ENCODE measurements around the gene EFCAB6.

Gene EFCAB6

DNA sequence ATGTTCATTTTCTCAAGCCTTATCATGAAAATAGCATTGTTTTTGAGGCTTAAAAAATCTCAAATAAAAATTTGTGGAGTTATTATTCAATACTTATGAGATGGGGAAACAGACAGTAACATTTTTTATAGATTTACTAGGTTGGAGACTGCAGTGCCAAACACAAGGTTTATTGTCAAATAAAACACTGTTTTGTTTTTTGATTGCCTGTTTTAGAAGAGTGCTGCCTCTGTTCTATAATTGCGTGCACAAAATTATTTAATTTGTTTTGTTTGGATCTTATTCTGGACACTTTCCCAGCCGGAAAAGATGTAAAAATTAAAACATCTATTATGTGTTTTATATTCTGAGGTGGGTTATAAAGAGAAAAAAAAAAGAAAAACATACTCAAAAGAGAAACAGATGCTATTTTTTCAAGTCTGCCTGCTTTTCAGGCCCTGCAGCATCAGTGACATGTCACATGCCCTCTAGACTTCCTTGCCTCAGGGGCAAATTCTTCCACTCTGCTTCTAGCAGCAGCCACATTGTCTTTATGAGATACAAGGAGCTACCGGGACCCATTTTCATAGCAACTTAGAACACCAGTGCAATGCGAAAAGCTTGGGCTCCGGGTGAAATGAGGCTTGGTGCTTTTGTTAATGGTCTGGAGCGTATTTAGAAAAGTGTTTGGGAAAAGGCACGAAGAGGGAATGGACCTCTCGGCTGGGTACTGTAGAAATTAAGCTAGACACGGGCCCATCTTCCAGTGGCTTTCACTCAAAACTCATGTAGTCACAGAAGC, 77.5 kb downstream of the EFCAB6 start:
- no peak overlapping the region for H3K4me3 ChIP-seq (ENCODE audit: low read depth, low read length)
- TF ChIP-seq, protein P1, sequence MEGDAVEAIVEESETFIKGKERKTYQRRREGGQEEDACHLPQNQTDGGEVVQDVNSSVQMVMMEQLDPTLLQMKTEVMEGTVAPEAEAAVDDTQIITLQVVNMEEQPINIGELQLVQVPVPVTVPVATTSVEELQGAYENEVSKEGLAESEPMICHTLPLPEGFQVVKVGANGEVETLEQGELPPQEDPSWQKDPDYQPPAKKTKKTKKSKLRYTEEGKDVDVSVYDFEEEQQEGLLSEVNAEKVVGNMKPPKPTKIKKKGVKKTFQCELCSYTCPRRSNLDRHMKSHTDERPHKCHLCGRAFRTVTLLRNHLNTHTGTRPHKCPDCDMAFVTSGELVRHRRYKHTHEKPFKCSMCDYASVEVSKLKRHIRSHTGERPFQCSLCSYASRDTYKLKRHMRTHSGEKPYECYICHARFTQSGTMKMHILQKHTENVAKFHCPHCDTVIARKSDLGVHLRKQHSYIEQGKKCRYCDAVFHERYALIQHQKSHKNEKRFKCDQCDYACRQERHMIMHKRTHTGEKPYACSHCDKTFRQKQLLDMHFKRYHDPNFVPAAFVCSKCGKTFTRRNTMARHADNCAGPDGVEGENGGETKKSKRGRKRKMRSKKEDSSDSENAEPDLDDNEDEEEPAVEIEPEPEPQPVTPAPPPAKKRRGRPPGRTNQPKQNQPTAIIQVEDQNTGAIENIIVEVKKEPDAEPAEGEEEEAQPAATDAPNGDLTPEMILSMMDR (IDR thresholded peaks at IDR 0.05; ENCODE audit: low read depth, low read length): no peak
- no peak for DNase-seq (ENCODE audit: low read depth, low spot score)
- in situ Hi-C loops (cut with HindIII; ENCODE audit: low sequenced_read_pairs): no loop called here

DNA sequence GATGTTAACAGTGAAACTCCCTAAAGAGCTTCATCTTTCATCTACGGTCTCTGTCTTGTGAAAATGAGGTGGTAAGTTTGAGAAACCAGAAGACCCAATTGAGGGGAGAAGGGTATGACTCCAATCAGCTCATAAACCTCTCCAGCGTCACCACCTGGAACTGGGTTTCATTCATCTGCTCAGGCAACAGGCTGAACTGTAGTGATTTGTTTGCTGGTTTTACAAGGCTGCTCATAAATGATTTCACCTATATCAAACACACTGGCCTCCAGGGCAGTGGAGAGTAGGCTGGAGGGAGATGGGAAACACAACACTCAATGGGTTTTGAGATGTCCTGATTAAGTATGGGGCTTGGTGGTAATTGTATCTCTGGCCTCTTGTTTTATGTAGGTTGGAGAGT, 79.0 kb downstream of the EFCAB6 start:
- in situ Hi-C loops (cut with HindIII; ENCODE audit: low sequenced_read_pairs): no loop called here
- no peak for DNase-seq (ENCODE audit: low read depth, low spot score)
- TF ChIP-seq, protein P1 (IDR thresholded peaks at IDR 0.05; ENCODE audit: low read depth, low read length): no peak
- H3K4me3 ChIP-seq (ENCODE audit: low read depth, low read length): no peak overlapping the region

DNA sequence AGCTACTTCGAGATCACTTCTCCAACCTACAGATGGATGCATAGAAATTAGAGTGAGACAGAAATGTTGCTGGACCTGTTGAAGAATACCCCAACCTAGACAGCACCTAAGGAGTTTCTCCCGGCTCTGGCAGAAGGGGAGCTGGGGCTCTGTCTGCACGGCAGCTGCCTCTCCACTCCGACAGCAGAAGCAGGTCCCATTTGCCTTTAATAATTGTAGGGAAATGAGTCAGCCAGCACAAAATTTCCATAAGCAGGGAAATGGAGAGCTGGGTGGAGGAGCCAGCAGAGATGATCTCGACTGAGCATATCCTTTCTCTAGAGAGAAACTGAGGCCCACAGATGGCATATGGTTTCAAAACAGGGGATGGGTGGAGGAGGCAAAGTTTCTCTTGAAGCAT, 80.1 kb downstream of the EFCAB6 start:
- no peak for DNase-seq (ENCODE audit: low read depth, low spot score)
- TF ChIP-seq, protein P1 (IDR thresholded peaks at IDR 0.05; ENCODE audit: low read depth, low read length): no peak
- H3K4me3 ChIP-seq (ENCODE audit: low read depth, low read length): no peak overlapping the region
- in situ Hi-C loops (cut with HindIII; ENCODE audit: low sequenced_read_pairs): no loop called here

DNA sequence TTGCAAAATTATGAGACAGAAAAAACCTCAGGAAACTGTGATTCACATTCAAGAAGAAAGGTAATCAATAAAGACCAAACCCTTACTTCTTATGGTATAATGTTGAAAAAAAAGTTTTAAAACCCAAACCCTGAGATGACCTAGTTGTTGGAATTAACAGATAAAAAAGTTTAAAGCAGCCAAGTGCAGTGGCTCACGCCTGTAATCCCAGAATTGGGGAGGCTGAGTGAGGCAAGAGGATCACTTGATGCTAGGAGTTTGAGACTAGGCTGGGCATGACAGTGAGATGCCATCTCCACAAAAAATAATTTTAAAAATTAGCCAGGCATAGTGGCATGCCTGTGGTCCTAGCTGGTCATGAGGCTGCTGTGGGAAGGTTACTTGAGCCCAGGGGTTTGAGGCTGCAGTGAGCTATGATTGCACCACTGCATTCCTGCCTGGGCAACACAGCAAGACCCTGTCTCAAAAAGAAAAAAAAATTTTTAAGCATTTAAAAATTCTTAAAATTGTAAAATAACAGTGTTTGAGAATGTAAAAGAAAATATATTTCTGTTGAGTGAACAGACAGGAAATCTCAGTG, 85.1 kb downstream of the EFCAB6 start:
- in situ Hi-C loops (cut with HindIII; ENCODE audit: low sequenced_read_pairs): no loop called here
- no peak for DNase-seq (ENCODE audit: low read depth, low spot score)
- TF ChIP-seq, protein P1 (IDR thresholded peaks at IDR 0.05; ENCODE audit: low read depth, low read length): no peak
- no peak overlapping the region for H3K4me3 ChIP-seq (ENCODE audit: low read depth, low read length)

DNA sequence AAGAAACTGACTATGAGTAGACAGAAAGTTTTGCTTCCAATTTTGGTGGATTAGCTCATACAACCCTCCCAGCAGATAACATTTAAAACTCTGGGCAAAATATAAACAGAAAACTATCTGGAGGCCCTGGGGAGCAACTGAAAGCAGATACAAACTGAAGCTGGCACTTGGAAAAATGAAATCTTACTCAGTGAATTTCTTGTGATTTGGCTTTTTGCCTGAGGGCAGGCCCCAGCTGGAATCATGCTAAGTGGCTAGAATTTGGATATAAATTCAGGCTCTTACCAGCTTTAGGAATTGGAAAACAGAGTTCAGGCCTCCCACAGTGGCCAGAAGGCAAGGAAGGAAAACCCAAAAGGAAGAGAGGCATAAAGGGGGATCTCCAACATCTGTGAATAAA, 85.8 kb downstream of the EFCAB6 start:
- no peak overlapping the region for H3K4me3 ChIP-seq (ENCODE audit: low read depth, low read length)
- TF ChIP-seq, protein P1 (IDR thresholded peaks at IDR 0.05; ENCODE audit: low read depth, low read length): no peak
- in situ Hi-C loops (cut with HindIII; ENCODE audit: low sequenced_read_pairs): no loop called here
- DNase-seq (ENCODE audit: low read depth, low spot score): no peak

DNA sequence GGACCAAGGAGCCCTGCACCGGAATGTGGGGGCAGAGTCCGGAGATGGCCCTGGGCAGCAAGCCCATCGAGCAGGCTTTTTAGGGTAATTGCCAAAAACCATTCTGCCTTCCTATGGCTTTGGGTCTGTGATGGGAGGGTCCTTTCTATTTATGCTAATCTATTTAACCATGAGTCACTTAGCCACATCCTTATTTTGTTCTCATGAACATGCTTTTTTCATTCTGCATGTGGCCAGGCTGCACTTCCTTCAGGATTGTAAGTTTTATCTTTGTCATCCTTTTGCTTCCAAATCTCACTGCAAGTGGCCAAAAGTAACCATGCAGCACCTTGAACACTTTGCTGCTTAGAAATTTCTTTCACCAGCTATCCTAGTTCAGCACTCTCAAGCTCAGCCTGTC, 88.3 kb downstream of the EFCAB6 start:
- peak; percentile 35 for DNase-seq (ENCODE audit: low read depth, low spot score)
- in situ Hi-C loops (cut with HindIII; ENCODE audit: low sequenced_read_pairs): no loop called here
- TF ChIP-seq, protein P1 (IDR thresholded peaks at IDR 0.05; ENCODE audit: low read depth, low read length): no peak

More for the DNA sequence above, 88.3 kb downstream of the EFCAB6 start:
- H3K4me3 ChIP-seq (ENCODE audit: low read depth, low read length): no peak overlapping the region

Data from astrocyte of the spinal cord (primary cell).